PC-3 (cell line): Measurements from ENCODE around the gene PTPN1. TPM values are rescaled to one million over a fixed set of nuclear protein-coding genes. Genes with fewer than 3 reads are reported as not detected.

ENCODE experiments used
- ATAC-seq: fragments of 200-7000 bp; cut with Tn5 transposase; 2 replicates; pipeline ENCODE4 v1.9.1; 2020; ENCODE audit warnings: mild to moderate bottlenecking, moderate library complexity
- BruUV-seq: library from RNA; stranded (reverse); fragments of 400-500 nt; replicated peaks from 2 replicates; lab custom pipeline; 2021; lab: Mats Ljungman, UMichigan
- CTCF ChIA-PET: fragments of 300-600 bp; sonication (Branson Sonifier 250); formaldehyde crosslinking; loops from one replicate; lab custom pipeline; 2022; ENCODE audit warnings: antibody characterized with exemption; lab: Charles Lee
- POLR2A ChIA-PET: fragments of 300-600 bp; sonication (Branson Sonifier 250); formaldehyde crosslinking; loops from one replicate; lab custom pipeline; 2022; ENCODE audit warnings: antibody characterized with exemption; ENCODE audit not compliant: unreplicated experiment; lab: Charles Lee
- DNase-seq: peaks from one replicate; pipeline ENCODE4 v3.0.0-alpha.2; 2015
- H2AFZ ChIP-seq: fragments of 300-600 bp; sonication (generic); 2 replicates; pipeline ENCODE4 v1.6.0; 2016; ENCODE audit warnings: antibody characterized with exemption, low read length
- H3F3A ChIP-seq: fragments of 300-600 bp; sonication (generic); one replicate; pipeline ENCODE4 v1.6.0; 2017; ENCODE audit warnings: antibody characterized with exemption, low read length, control low read depth, mild to moderate bottlenecking; ENCODE audit not compliant: unreplicated experiment
- H3K27ac ChIP-seq: fragments of 300-600 bp; sonication (generic); 2 replicates; pipeline ENCODE4 v1.5.1; 2016; ENCODE audit warnings: mild to moderate bottlenecking, low read length
- H3K27me3 ChIP-seq: fragments of 300-600 bp; sonication (generic); 2 replicates; pipeline ENCODE4 v1.6.1; 2016; ENCODE audit warnings: low read length, mixed read lengths
- H3K36me3 ChIP-seq: fragments of 300-600 bp; sonication (generic); 2 replicates; pipeline ENCODE4 v1.6.1; 2016; ENCODE audit warnings: low read depth, mixed run types, low read length, mixed read lengths
- H3K4me1 ChIP-seq: fragments of 300-600 bp; sonication (generic); 2 replicates; pipeline ENCODE4 v1.5.1; 2016; ENCODE audit warnings: low read length; ENCODE audit not compliant: insufficient read depth
- H3K4me2 ChIP-seq: fragments of 300-600 bp; sonication (generic); 2 replicates; pipeline ENCODE4 v1.6.0; 2016; ENCODE audit warnings: low read length
- H3K4me3 ChIP-seq: fragments of 300-600 bp; sonication (generic); 2 replicates; pipeline ENCODE4 v1.5.1; 2016; ENCODE audit warnings: mild to moderate bottlenecking, low read length, mixed read lengths
- H3K79me2 ChIP-seq: fragments of 300-600 bp; sonication (generic); 2 replicates; pipeline ENCODE4 v1.6.1; 2017; ENCODE audit warnings: low read length, mixed read lengths
- H3K9ac ChIP-seq: fragments of 300-600 bp; sonication (generic); 2 replicates; pipeline ENCODE4 v1.6.0; 2016; ENCODE audit warnings: mild to moderate bottlenecking, low read length
- H3K9me2 ChIP-seq: fragments of 300-600 bp; sonication (generic); replicated peaks from 2 replicates; pipeline ENCODE4 v1.6.1; 2016; ENCODE audit warnings: mixed run types, low read length, mixed read lengths
- H3K9me3 ChIP-seq: fragments of 300-600 bp; sonication (generic); 2 replicates; pipeline ENCODE4 v1.6.1; 2016; ENCODE audit warnings: low read length, mixed read lengths
- H4K20me1 ChIP-seq: fragments of 300-600 bp; sonication (generic); 2 replicates; pipeline ENCODE4 v1.6.1; 2016; ENCODE audit warnings: low read length, mixed read lengths
- CTCF ChIP-seq: fragments of 300-600 bp; sonication (generic); conservative IDR thresholded peaks from 2 replicates; pipeline ENCODE4 v1.5.1; 2017; ENCODE audit warnings: antibody characterized with exemption, low read depth, mild to moderate bottlenecking, low read length
- EZH2 ChIP-seq: fragments of 300-600 bp; sonication (generic); IDR thresholded peaks from one replicate; pipeline ENCODE4 v1.6.1; 2017; ENCODE audit warnings: antibody characterized with exemption, mild to moderate bottlenecking, low read length; ENCODE audit not compliant: unreplicated experiment
- EZH2phosphoT487 ChIP-seq: fragments of 300-600 bp; sonication (generic); IDR thresholded peaks from 2 replicates; pipeline ENCODE4 v1.6.1; 2018; ENCODE audit warnings: mild to moderate bottlenecking, antibody characterized with exemption, low read length, borderline replicate concordance
- intact Hi-C: fragments of 100-400 bp; cut with micrococcal nuclease; formaldehyde crosslinking; loops from 2 replicates; pipeline ENCODE4 v1.9.0; 2023
- total RNA-seq: library from RNA; depleted of rRNA; stranded (reverse); fragments of >200 nt; gene quantifications from 2 replicates; pipeline ENCODE4 v1.2.3, GENCODE V29; 2014

Gene PTPN1
- total RNA-seq, 1 experiment from 2014 or later, result 47.7 TPM

- H3K4me3 ChIP-seq, result no peak overlapping the region
- H4K20me1 ChIP-seq, result no peaks in the 10 kb centered on the region
- H3F3A ChIP-seq, result no peaks in the 10 kb centered on the region
- H3K9ac ChIP-seq, result no peak overlapping the region
- no peaks in the 10 kb centered on the region for H3K9me3 ChIP-seq
- no peak overlapping the region for H3K4me2 ChIP-seq
- H3K79me2 ChIP-seq, result no peaks in the 10 kb centered on the region
- H3K9me2 ChIP-seq, result no peaks in the 10 kb centered on the region
- no peaks in the 10 kb centered on the region for H3K4me1 ChIP-seq
- ChIA-PET CTCF (interaction anchor here (1.0 kb wide), 1 partner anchor 121 kb away, joined by 3 read pairs; no protein-coding TSS in a partner anchor), POLR2A (no interaction called here)
- H3K36me3 ChIP-seq, result peaks cover 43% of the 10 kb centered on the region
- H3K27me3 ChIP-seq, result no peaks in the 10 kb centered on the region
- ATAC-seq (no peak), DNase-seq (no peak)
- H3K27ac ChIP-seq, result no peak overlapping the region
- intact Hi-C loops, result no loop called here
- H2AFZ ChIP-seq, result no peak overlapping the region
- BruUV-seq, result no TSS peak
- TF ChIP-seq EZH2phosphoT487 (no peak), EZH2 (no peak), CTCF (no peak)
These were observed 74.5 kb downstream of the PTPN1 start for GRCh38 chr20:50584687-50585086.

GRCh38 chr20:50585214-50585613 lies 75.0 kb downstream of the PTPN1 start:
- H3K4me3 ChIP-seq, result no peak overlapping the region
- ChIA-PET POLR2A (no interaction called here), CTCF (interaction anchor here (1.0 kb wide), 1 partner anchor 121 kb away, joined by 3 read pairs; no protein-coding TSS in a partner anchor)
- no peaks in the 10 kb centered on the region for H3F3A ChIP-seq
- H3K4me1 ChIP-seq, result no peaks in the 10 kb centered on the region
- BruUV-seq, result no TSS peak
- H3K27ac ChIP-seq, result no peak overlapping the region
- no peaks in the 10 kb centered on the region for H3K27me3 ChIP-seq
- H3K9me3 ChIP-seq, result no peaks in the 10 kb centered on the region
- no peak overlapping the region for H2AFZ ChIP-seq
- H3K9me2 ChIP-seq, result no peaks in the 10 kb centered on the region
- no peak overlapping the region for H3K4me2 ChIP-seq
- TF ChIP-seq EZH2phosphoT487 (no peak), CTCF (no peak), EZH2 (no peak)
- H3K79me2 ChIP-seq, result no peaks in the 10 kb centered on the region
- H3K9ac ChIP-seq, result no peak overlapping the region
- no peaks in the 10 kb centered on the region for H4K20me1 ChIP-seq
- H3K36me3 ChIP-seq, result peaks cover 39% of the 10 kb centered on the region
- intact Hi-C loops, result no loop called here
- ATAC-seq, result no peak
- no peak for DNase-seq

GRCh38 chr20:50585678-50586077 lies 75.5 kb downstream of the PTPN1 start:
- Histone ChIP-seq H3K36me3 (peaks cover 34% of the 10 kb centered on the region), H3F3A (no peaks in the 10 kb centered on the region), H3K4me1 (no peaks in the 10 kb centered on the region), H3K79me2 (no peaks in the 10 kb centered on the region), H4K20me1 (no peaks in the 10 kb centered on the region), H3K9me2 (no peaks in the 10 kb centered on the region), H3K27me3 (no peaks in the 10 kb centered on the region), H2AFZ (no peak overlapping the region), H3K27ac (no peak overlapping the region), H3K4me2 (no peak overlapping the region), H3K9me3 (no peaks in the 10 kb centered on the region), H3K9ac (no peak overlapping the region), H3K4me3 (no peak overlapping the region)
- ATAC-seq (no peak), DNase-seq (no peak)
- TF ChIP-seq EZH2phosphoT487, result no peak
- no peak for TF ChIP-seq EZH2
- no peak for TF ChIP-seq CTCF
- POLR2A ChIA-PET, result no interaction called here
- CTCF ChIA-PET, result interaction anchor here (1.0 kb wide), 1 partner anchor 122 kb away, joined by 3 read pairs; no protein-coding TSS in a partner anchor
- intact Hi-C loops, result no loop called here
- no TSS peak for BruUV-seq
